Inflammatory macrophage (primary cell): ENCODE data around the gene IFT122.
A peak's percentile ranks its signal among the peaks of the same experiment; 100 is the strongest.

Experiments
- DNase-seq, 2 donors: peaks; one replicate each; pipeline ENCODE4 v3.0.0-alpha.2; 2020 to 2022

The IFT122 gene

DNA sequence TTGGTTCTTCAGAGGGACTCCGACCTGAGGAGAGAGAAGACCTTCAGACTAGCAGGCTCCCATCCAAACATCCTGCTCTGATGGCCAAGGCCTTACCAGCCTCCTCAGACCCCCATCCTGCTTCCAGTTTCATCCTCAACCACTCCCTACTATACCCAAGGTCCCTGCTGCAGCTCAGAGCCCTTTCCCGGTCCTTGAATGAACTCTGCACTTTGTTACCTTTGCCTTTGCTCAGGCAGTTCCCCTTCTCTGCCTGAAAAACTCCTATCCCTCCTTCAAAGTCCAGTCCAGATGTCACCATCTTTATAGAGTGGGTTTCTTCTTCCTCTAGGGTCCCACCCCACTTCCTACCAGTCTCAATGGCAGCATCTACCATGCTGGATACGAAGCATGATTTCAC is 24.6 kb upstream of the IFT122 start:
- no peak for DNase-seq

GRCh38 chr3:129415830-129416229 is 24.2 kb upstream of the IFT122 start:
- no peak for DNase-seq

GRCh38 chr3:129416415-129416814 is 23.6 kb upstream of the IFT122 start:
- DNase-seq, result no peak

DNA sequence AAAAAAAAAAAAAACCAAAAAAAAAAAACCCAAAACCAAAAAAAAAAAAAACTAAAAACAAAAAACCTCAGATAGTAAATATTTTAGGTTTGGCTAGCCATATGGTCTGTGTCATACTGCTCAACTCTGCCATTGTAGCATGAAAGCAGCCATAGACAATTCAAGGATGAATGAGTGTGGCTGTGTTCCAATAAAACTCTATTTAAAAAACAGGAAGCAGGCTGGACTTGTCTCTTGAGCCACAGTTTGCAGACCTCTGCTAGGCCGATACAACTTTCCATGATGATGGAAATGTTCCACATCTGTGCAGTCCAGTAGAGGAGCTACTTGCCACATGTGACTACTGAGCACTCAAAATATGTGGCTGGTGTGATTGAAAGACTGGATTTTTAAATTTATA is 22.7 kb upstream of the IFT122 start:
- no peak for DNase-seq

- no peak for DNase-seq
These were observed 21.7 kb upstream of the IFT122 start for GRCh38 chr3:129418041-129418973.

DNA sequence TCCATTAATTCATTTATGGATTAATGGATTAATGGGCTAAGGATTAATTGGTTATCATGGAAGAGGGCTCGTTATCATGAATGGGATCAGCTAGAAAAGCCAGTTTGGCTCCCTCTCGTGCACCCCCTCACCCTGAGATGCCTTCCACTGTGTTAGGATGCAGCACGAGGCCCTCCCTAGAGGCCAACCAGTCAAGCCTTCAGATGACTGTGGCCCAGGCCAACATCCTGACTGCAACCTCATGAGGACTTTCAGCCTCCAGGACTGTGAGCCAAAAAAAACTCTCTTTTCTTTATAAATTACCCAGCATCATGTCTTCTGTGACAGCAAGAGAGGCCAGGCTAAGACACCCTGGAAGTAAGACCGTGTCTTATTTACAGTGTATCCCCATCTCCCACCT is 20.5 kb upstream of the IFT122 start:
- no peak for DNase-seq

- no peak for DNase-seq
These were observed 18.7 kb upstream of the IFT122 start for GRCh38 chr3:129421236-129421883.

DNA sequence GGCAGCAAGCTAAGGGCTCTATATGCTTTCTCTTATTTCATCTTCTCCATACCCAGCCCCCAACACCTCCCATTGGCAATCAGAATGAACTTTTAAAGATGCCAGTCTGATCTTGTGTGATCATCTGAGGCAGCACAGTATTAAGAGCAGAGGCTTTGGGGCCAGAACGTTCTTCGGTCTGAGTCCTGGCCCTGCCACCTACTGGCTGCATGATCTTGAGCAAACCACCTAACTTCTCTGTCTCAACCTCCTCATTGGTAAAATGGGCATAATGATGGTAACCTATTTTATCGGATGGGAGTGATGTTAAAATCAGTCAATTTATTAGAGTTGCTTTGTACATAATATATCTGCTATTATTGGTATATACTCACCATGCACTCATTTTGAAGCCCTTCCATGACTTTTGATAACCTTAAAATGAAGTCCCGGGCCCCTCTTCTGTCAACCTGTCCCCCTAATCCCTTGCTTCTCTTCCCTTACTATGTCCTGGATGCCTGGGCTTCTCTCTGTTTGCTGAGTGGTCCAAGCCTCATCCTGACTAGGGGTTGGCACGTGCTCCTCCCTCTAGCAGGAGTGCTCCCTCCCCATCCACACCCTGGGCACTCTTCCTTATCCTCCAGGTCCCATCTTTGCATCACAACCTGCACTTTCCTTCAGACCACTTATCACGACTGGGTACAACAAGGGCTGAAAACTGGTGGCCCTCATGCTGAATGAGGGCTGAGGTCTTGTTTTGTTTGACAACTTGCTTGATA is 17.9 kb upstream of the IFT122 start:
- DNase-seq, result no peak

DNA sequence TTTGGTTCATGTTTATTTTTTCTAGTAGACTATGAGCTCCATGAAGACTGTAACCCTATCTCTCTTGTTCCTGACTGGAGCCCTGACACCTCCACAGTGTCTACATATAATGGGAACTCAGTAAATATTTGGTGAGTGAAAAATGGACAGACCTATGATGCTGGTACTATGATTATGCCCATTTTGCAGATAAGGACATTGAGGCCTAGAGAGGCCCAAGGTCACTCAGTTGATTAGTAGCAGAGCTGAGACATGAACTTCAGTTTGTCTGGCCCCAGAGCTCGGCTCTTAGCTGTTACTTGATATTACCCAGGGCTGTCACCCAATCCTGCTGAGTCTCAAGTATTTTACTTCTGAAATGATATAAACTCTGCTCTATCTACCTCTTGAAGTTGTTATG is 17.1 kb upstream of the IFT122 start:
- no peak for DNase-seq

GRCh38 chr3:129424185-129424841 is 15.7 kb upstream of the IFT122 start:
- peak; percentile 83 to 89 for DNase-seq

- no peak for DNase-seq
These were observed 14.8 kb upstream of the IFT122 start for GRCh38 chr3:129425213-129425612.

DNA sequence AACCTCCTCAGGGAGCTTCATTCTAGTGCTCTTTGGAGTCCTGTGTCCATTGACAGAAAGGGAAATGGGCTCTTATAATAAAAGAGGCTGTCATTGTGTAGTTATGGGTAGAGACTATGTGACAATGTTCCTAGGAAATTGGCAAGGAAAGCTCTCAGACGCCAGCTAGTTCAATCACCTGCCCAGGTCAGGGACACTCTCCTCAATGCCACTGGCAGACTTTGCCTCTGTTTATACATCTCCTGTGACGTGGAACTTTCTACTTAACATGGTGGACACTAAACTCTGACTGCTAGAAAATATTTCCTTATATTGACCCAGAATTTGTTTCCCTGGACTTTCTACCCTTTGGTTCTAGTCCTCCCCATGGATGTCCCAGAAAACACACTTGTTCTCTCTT is 14.4 kb upstream of the IFT122 start:
- DNase-seq, result no peak

DNA sequence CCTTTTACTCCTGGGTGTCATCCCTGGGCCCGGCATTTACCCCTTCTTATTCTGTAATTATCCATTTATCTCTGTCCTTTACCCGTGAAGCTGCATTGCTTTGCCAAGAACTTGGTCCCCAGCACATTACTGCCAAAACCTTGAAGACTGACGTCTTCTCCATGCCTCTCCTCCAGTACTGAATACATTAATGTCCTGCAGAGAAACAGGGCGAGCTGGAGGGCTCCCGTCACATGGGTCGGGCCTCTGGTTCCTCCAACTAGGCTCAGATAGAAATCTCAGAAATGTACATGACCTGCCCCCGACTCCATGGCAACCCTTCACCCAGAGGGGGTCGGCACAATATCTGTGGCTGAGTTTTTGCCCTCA is 12.0 kb upstream of the IFT122 start:
- no peak for DNase-seq

DNA sequence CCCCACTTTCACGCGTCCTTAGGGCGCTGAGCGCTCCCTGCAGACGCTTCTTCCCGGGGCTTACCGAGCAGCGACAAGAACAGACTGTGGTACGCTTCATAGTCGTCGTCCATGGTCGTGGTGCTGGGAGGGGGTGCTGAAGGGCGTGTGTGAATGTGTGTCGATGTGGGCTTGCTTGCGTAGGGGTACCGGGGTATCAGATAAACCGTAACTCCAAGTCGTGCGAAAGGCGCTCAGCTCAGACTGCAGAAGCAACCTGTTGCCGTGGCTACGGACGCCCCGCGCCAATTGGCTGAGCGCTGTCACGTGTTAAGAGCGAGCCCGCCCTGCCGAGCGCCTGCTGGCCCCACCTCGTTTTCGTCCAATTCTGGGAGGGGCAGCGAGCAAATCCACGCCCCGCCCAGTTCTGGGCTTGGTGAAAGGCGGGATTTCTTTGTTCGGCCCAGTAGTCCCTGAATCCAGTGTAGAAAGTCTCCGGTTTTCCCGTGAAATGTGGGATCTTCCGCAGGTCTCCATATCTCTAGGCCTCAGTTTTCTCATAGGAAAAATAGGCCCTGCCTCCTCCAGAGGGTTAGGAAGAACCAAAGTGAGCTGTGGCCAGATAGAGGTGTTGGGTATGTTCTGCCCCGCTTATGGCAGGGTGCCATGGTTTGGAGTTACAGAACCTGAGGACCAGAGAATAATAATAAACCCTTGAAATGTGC is 11.5 kb upstream of the IFT122 start, which contains the start of gene EFCAB12:
EFCAB12 (minus strand) TSS at position 261 of the 704 bp plus-strand sequence; CDS start at position 113, 148 bp downstream.
- peak; percentile 90 to 92 for DNase-seq

GRCh38 chr3:129429080-129429451 is 11.0 kb upstream of the IFT122 start:
- DNase-seq, result no peak

GRCh38 chr3:129429602-129430001 is 10.4 kb upstream of the IFT122 start:
- no peak for DNase-seq

GRCh38 chr3:129432036-129432435 is 8.0 kb upstream of the IFT122 start:
- peak; percentile 26 to 74 for DNase-seq

- peak; percentile 26 to 61 for DNase-seq
These were observed 7.4 kb upstream of the IFT122 start for GRCh38 chr3:129432671-129433070.

GRCh38 chr3:129433565-129433964 is 6.5 kb upstream of the IFT122 start:
- no peak for DNase-seq

DNA sequence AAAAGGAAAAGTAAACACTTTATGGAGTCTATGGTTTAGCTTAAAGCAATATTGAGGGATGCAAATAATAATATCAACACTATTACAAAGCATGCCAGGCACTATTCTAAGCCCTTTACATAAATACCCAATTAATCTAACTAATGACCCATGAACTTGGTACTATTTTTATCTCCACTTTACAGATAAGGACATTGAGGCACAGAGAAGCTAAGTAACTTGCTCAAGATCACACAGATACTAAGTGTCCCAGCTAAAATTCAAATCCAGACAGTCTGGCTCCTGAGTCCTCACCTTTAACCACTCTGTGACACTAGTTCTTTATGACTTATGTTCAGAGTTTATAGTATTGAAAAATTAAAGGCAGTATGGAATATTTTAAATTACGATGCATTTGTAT is 5.9 kb upstream of the IFT122 start:
- no peak for DNase-seq

DNA sequence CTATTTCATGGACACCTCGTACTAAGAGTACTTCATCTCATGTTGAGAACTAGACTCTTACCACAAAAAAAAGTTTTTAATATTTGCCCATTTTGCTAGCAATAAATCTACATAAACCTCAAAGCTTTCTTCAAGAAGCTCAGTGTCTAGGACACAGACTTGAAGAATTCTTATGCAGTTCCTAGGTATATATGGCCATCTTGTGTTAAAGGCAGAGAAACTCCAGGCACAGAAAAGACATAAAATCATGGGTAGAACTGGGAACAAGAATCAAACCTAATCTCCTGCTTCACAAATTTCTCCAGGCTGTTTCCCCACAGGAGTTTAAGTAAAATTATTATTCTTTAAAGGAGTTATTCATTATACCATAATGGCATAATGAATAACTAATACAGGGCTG is 4.7 kb upstream of the IFT122 start:
- no peak for DNase-seq

DNA sequence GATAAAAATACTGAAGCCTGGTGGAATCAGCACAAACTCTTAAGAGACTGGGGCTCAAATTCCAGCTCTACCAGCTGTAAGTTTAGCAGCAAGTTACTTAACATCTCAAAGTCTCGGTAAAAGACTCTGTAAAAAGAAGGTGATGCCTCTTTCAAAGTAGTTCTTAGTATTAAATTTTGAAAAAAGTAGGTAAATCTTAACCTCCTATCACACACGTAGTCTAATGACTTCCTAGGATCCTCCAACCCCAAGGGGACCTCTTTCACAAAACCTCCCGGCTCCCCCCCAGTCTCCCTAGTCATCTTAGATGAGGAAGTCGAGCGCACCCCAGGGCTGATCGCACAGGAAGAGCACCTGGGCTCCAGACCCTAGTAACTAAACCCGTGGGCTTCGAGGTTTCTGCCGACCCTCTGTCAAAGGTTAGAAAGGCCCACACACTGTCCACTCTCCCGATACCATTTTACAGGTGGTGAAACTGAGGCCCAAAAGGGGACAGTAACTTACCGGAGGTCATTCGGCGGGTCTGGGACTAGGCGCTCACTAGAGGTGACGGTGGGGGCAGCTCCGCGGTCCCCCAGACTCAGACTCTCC is 703 bp upstream of the IFT122 start:
- peak; percentile 57 to 71 for DNase-seq
